Sigmoid colon (tissue), 7 donors: ENCODE results near the gene MIAT. TPM values are rescaled to one million over a fixed set of nuclear protein-coding genes. Genes with fewer than 3 reads are reported as not detected.

Source experiments
- DNase-seq: peaks from one replicate; pipeline ENCODE4 v3.0.0-alpha.2; 2019
- H3K27ac ChIP-seq, 4 donors: fragments of 200-600 bp; sonication (generic); one replicate each; pipeline ENCODE4 v1.5.1; 2016 to 2019; ENCODE audit warnings: mild to moderate bottlenecking in 1 of 4
- H3K27me3 ChIP-seq, 3 donors: fragments of 200-600 bp; sonication (generic); one replicate each; pipeline ENCODE4 v1.5.1; 2019; ENCODE audit warnings: mild to moderate bottlenecking in 1 of 3
- H3K36me3 ChIP-seq, 4 donors: fragments of 200-600 bp; sonication (generic); one replicate each; pipeline ENCODE4 v1.5.1; 2016 to 2019
- H3K4me1 ChIP-seq, 4 donors: fragments of 200-600 bp; sonication (generic); one replicate each; pipeline ENCODE4 v1.5.1; 2017 to 2019
- H3K4me3 ChIP-seq, 4 donors: fragments of 200-600 bp; sonication (generic); one replicate each; pipeline ENCODE4 v1.5.1; 2017 to 2019; ENCODE audit warnings: mild to moderate bottlenecking in 2 of 4, moderate library complexity in 1 of 4
- H3K9me3 ChIP-seq, 4 donors: fragments of 200-600 bp in 3 of 4; sonication (generic) in 3 of 4; one replicate each; pipeline versions ENCODE4 v1.5.1 to v1.6.1; 2013 to 2019
- CTCF ChIP-seq, 4 experiments: fragments of 450-650 bp in 3 of 4; fragments of 200-600 bp in 1 of 4; IDR thresholded peaks; one replicate each; pipeline ENCODE4 v1.5.1; 2016 to 2019; ENCODE audit warnings: antibody characterized with exemption in 4 of 4, mild to moderate bottlenecking in 3 of 4, moderate library complexity in 2 of 4
- EP300 ChIP-seq, 4 donors: sonication (generic); formaldehyde crosslinking; IDR thresholded peaks; one replicate each; pipeline ENCODE4 v1.6.1; 2017; ENCODE audit warnings: antibody characterized with exemption in 4 of 4
- POLR2A ChIP-seq, 2 donors: fragments of 450-650 bp; IDR thresholded peaks; one replicate each; pipeline ENCODE4 v1.6.1; 2016; ENCODE audit warnings: antibody characterized with exemption in 2 of 2, mild to moderate bottlenecking in 2 of 2, moderate library complexity in 2 of 2
- POLR2AphosphoS5 ChIP-seq, 4 donors: sonication (generic); formaldehyde crosslinking; IDR thresholded peaks; one replicate each; pipeline ENCODE4 v1.6.1; 2017; ENCODE audit warnings: antibody characterized with exemption in 4 of 4
- WGBS, 2 donors: extraction: QIAGEN DNeasy Blood & Tissue Kit; methylation state at CpG; one replicate each; pipeline ENCODE4 v1.1.7; 2013; 5-methylcytosine and 5-hydroxymethylcytosine counted together
- intact Hi-C: fragments of 100-400 bp; cut with DNase I; formaldehyde crosslinking; loops from one replicate; pipeline ENCODE4 v1.15.1; 2023
- polyA plus RNA-seq, 3 donors: library from polyadenylated mRNA; stranded (reverse); fragments of 200-250 nt; gene quantifications; one replicate each; pipeline ENCODE4 v1.2.3, GENCODE V29; 2013
- total RNA-seq, 4 donors: library from RNA; depleted of rRNA; stranded (reverse); fragments of >200 nt; gene quantifications; one replicate each; pipeline ENCODE4 v1.1.0, GENCODE V29; 2016
- donor health status: healthy with polysubstance abuse.
- donor health status: Bipolar disorder and iron deficiency.
- donor health status: healthy.

MIAT gene
- total and polyA plus RNA-seq, 7 donors, result under 0.01 to 3.4 (median 1.3) TPM; not detected in 1

- TF ChIP-seq POLR2A (IDR thresholded peaks at IDR 0.05) (no peak), CTCF (IDR thresholded peaks at IDR 0.05) (no peak), POLR2AphosphoS5 (IDR thresholded peaks at IDR 0.05) (no peak), EP300 (IDR thresholded peaks at IDR 0.05) (no peak)
- H3K4me1 ChIP-seq, result no peaks in the 10 kb centered on the region
- intact Hi-C loops, result no loop called here
- 58 to 76% methylated on average over 6 of the region's 6 CpGs for WGBS, 2 donors
- no peaks in the 10 kb centered on the region for H3K9me3 ChIP-seq
- H3K27me3 ChIP-seq, result peaks cover 3 to 20% (median 8%) of the 10 kb centered on the region in 3 donors
- no peak overlapping the region for H3K4me3 ChIP-seq
- DNase-seq, result no peak
- no peak overlapping the region for H3K27ac ChIP-seq
- no peaks in the 10 kb centered on the region for H3K36me3 ChIP-seq
Measured at GRCh38 chr22:26619510-26619909, 37.9 kb upstream of the MIAT start.

GRCh38 chr22:26620197-26620596 lies 37.2 kb upstream of the MIAT start:
- no peak overlapping the region for H3K4me3 ChIP-seq
- DNase-seq, result no peak
- intact Hi-C loops, result no loop called here
- TF ChIP-seq EP300 (IDR thresholded peaks at IDR 0.05) (no peak), CTCF (IDR thresholded peaks at IDR 0.05) (no peak), POLR2AphosphoS5 (IDR thresholded peaks at IDR 0.05) (no peak), POLR2A (IDR thresholded peaks at IDR 0.05) (no peak)
- 87 to 93% methylated on average over 2 of the region's 2 CpGs for WGBS, 2 donors
- no peaks in the 10 kb centered on the region for H3K4me1 ChIP-seq
- H3K9me3 ChIP-seq, result no peaks in the 10 kb centered on the region
- no peaks in the 10 kb centered on the region for H3K36me3 ChIP-seq
- no peak overlapping the region for H3K27ac ChIP-seq
- H3K27me3 ChIP-seq, result peaks cover 0 to 13% (median under 1%) of the 10 kb centered on the region in 3 donors

- no peak for TF ChIP-seq POLR2AphosphoS5 (IDR thresholded peaks at IDR 0.05)
- TF ChIP-seq EP300 (IDR thresholded peaks at IDR 0.05), result no peak
- no peak for TF ChIP-seq CTCF (IDR thresholded peaks at IDR 0.05)
- no peak for TF ChIP-seq POLR2A (IDR thresholded peaks at IDR 0.05)
- no peak for DNase-seq
- peaks cover 0 to 11% (median 0%) of the 10 kb centered on the region in 3 donors for H3K27me3 ChIP-seq
- H3K36me3 ChIP-seq, result no peaks in the 10 kb centered on the region
- H3K27ac ChIP-seq, result no peak within 1 kb of the TSS
- intact Hi-C loops, result no loop called here
- H3K4me1 ChIP-seq, result no peaks in the 10 kb centered on the region
- no peak within 1 kb of the TSS for H3K4me3 ChIP-seq
- 83 to 85% methylated on average over 7 of the region's 7 CpGs for WGBS, 2 donors
- no peaks in the 10 kb centered on the region for H3K9me3 ChIP-seq
Measured at GRCh38 chr22:26621663-26622062, 35.7 kb upstream of the MIAT start, which contains the start of gene CRYBA4. TSS of gene CRYBA4 (plus strand) at chr22:26621963. CDS start at chr22:26622597, 634 bp downstream.

- H3K4me3 ChIP-seq, result no peak overlapping the region
- no peaks in the 10 kb centered on the region for H3K9me3 ChIP-seq
- H3K27me3 ChIP-seq, result peaks cover 0 to 11% (median 0%) of the 10 kb centered on the region in 3 donors
- H3K36me3 ChIP-seq, result no peaks in the 10 kb centered on the region
- TF ChIP-seq EP300 (IDR thresholded peaks at IDR 0.05), result no peak
- no peak for TF ChIP-seq POLR2AphosphoS5 (IDR thresholded peaks at IDR 0.05)
- TF ChIP-seq CTCF (IDR thresholded peaks at IDR 0.05), result no peak
- no peak for TF ChIP-seq POLR2A (IDR thresholded peaks at IDR 0.05)
- 97% methylated on average over 1 of the region's 1 CpG for WGBS, 2 donors
- H3K27ac ChIP-seq, result no peak overlapping the region
- no peaks in the 10 kb centered on the region for H3K4me1 ChIP-seq
- DNase-seq, result no peak
- intact Hi-C loops, result no loop called here
Measured at GRCh38 chr22:26623984-26624383, 33.4 kb upstream of the MIAT start.

- WGBS, 2 donors, result 86 to 94% methylated on average over 12 of the region's 12 CpGs
- intact Hi-C loops, result no loop called here
- TF ChIP-seq CTCF (IDR thresholded peaks at IDR 0.05) (no peak), EP300 (IDR thresholded peaks at IDR 0.05) (no peak), POLR2A (IDR thresholded peaks at IDR 0.05) (no peak), POLR2AphosphoS5 (IDR thresholded peaks at IDR 0.05) (no peak)
- no peaks in the 10 kb centered on the region for H3K9me3 ChIP-seq
- H3K27me3 ChIP-seq, result peaks cover 0 to 4% (median 0%) of the 10 kb centered on the region in 3 donors
- no peak overlapping the region for H3K27ac ChIP-seq
- no peak overlapping the region for H3K4me3 ChIP-seq
- DNase-seq, result no peak
- H3K36me3 ChIP-seq, result no peaks in the 10 kb centered on the region
- H3K4me1 ChIP-seq, result no peaks in the 10 kb centered on the region
Measured at GRCh38 chr22:26624803-26625202, 32.6 kb upstream of the MIAT start.
